K562 (cell line): Measurements from ENCODE around the gene LAPTM5. TPM values are rescaled to one million over a fixed set of nuclear protein-coding genes. Genes with fewer than 3 reads are reported as not detected.

Experiments
- ATF7 ChIP-seq: fragments of 450-650 bp; IDR thresholded peaks from 2 replicates; pipeline ENCODE4 v1.7.1; 2014; ENCODE audit warnings: mild to moderate bottlenecking, moderate library complexity
- CAMTA2 ChIP-seq: fragments of 250-450 bp; sonication (Bioruptor Pico); conservative IDR thresholded peaks from 2 replicates; pipeline ENCODE4 v1.5.1; 2022
- CBFA2T3 ChIP-seq: fragments of 450-650 bp; IDR thresholded peaks from 2 replicates; pipeline ENCODE4 v1.6.1; 2017
- DACH1 ChIP-seq: fragments of 450-650 bp; IDR thresholded peaks from 2 replicates; pipeline ENCODE4 v1.6.1; 2018; ENCODE audit not compliant: partially characterized antibody
- E2F6 ChIP-seq, 2 experiments: IDR thresholded peaks; 2 replicates each; pipeline ENCODE4 v1.6.1; 2011; ENCODE audit warnings: borderline replicate concordance in 1 of 2, control low read depth in 1 of 2, low read depth in 1 of 2, low read length in 1 of 2, mild to moderate bottlenecking in 1 of 2, mixed read lengths in 1 of 2, moderate library complexity in 1 of 2; ENCODE audit not compliant: insufficient read depth in 1 of 2, insufficient read length in 1 of 2, poor library complexity in 1 of 2, severe bottlenecking in 1 of 2; ENCODE audit errors: extremely low read depth in 1 of 2
- EGR1 ChIP-seq: fragments of 450-650 bp; conservative IDR thresholded peaks from 2 replicates; pipeline ENCODE4 v1.6.1; 2017; ENCODE audit warnings: mild to moderate bottlenecking
- ERF ChIP-seq: fragments of 450-650 bp; formaldehyde crosslinking; IDR thresholded peaks from 2 replicates; pipeline ENCODE4 v1.4.0; 2020; ENCODE audit warnings: mild to moderate bottlenecking, mixed read lengths
- KAT7 ChIP-seq: sonication (generic); formaldehyde crosslinking; IDR thresholded peaks from 2 replicates; pipeline ENCODE4 v1.8.0; 2022; ENCODE audit warnings: missing genetic modification reagents, mild to moderate bottlenecking, borderline replicate concordance
- MAZ ChIP-seq, 2 experiments: fragments of 450-650 bp in 1 of 2; sonication (generic) in 1 of 2; formaldehyde crosslinking; IDR thresholded peaks in 1 of 2; conservative IDR thresholded peaks in 1 of 2; 2 replicates each; pipeline versions ENCODE4 v1.4.0 to v1.5.0; 2020; ENCODE audit warnings: mild to moderate bottlenecking in 1 of 2, missing genetic modification reagents in 1 of 2
- MEF2A ChIP-seq: IDR thresholded peaks from 2 replicates; pipeline ENCODE4 v1.6.1; 2011; ENCODE audit warnings: low read depth, mild to moderate bottlenecking, low read length, moderate library complexity; ENCODE audit not compliant: control insufficient read depth
- MYNN ChIP-seq, 2 experiments: sonication (generic); formaldehyde crosslinking in 1 of 2; IDR thresholded peaks; 2 replicates each; pipeline versions ENCODE4 v1.5.0 to v1.6.1; 2016 to 2020; ENCODE audit warnings: antibody characterized with exemption in 1 of 2, missing genetic modification reagents in 1 of 2
- NEUROD1 ChIP-seq: fragments of 150-350 bp; IDR thresholded peaks from 2 replicates; pipeline ENCODE4 v1.6.1; 2014; ENCODE audit warnings: borderline replicate concordance, low read length, low read depth; ENCODE audit not compliant: partially characterized antibody
- NFATC3 ChIP-seq: fragments of 450-650 bp; IDR thresholded peaks from 2 replicates; pipeline ENCODE4 v1.6.1; 2017; ENCODE audit warnings: mild to moderate bottlenecking
- PKNOX1 ChIP-seq: fragments of 450-650 bp; IDR thresholded peaks from 2 replicates; pipeline ENCODE4 v1.6.1; 2016
- POLR2B ChIP-seq: fragments of 450-650 bp; IDR thresholded peaks from 2 replicates; pipeline ENCODE4 v1.6.1; 2018; ENCODE audit warnings: low read depth; ENCODE audit not compliant: partially characterized antibody
- RFX7 ChIP-seq: fragments of 250-450 bp; sonication (Bioruptor Pico); IDR thresholded peaks from 2 replicates; pipeline ENCODE4 v1.5.1; 2021; ENCODE audit warnings: mild to moderate bottlenecking
- SMARCC2 ChIP-seq: fragments of 450-650 bp; IDR thresholded peaks from 2 replicates; pipeline ENCODE4 v1.6.1; 2017; ENCODE audit warnings: antibody characterized with exemption, moderate library complexity, mild to moderate bottlenecking, low read depth
- SPI1 ChIP-seq: IDR thresholded peaks from 2 replicates; pipeline ENCODE4 v1.6.1; 2011; ENCODE audit warnings: low read depth, low read length, control low read depth, borderline replicate concordance
- SRSF3 ChIP-seq: fragments of 200-400 bp; formaldehyde crosslinking; IDR thresholded peaks from 2 replicates; pipeline ENCODE4 v1.6.1; 2016; ENCODE audit warnings: mild to moderate bottlenecking, low read length, moderate library complexity; ENCODE audit not compliant: insufficient read depth
- SUPT5H ChIP-seq: fragments of 450-650 bp; IDR thresholded peaks from 2 replicates; pipeline ENCODE4 v1.6.1; 2016
- TCF3 ChIP-seq: sonication (generic); formaldehyde crosslinking; IDR thresholded peaks from 2 replicates; pipeline ENCODE4 v1.4.0; 2020; ENCODE audit warnings: mild to moderate bottlenecking, missing genetic modification reagents
- ZBTB17 ChIP-seq: fragments of 450-650 bp; formaldehyde crosslinking; IDR thresholded peaks from 2 replicates; pipeline ENCODE4 v1.4.0; 2020; ENCODE audit warnings: mild to moderate bottlenecking
- ZBTB43 ChIP-seq: sonication (generic); formaldehyde crosslinking; IDR thresholded peaks from 2 replicates; pipeline ENCODE4 v1.8.0; 2023; ENCODE audit warnings: mild to moderate bottlenecking, missing genetic modification reagents
- ZNF239 ChIP-seq: fragments of 250-450 bp; sonication (Bioruptor Pico); IDR thresholded peaks from 2 replicates; pipeline ENCODE4 v1.4.0; 2020; ENCODE audit warnings: mild to moderate bottlenecking
- ZNF589 ChIP-seq: fragments of 200-800 bp; sonication (Bioruptor generic); IDR thresholded peaks from 2 replicates; pipeline ENCODE4 v1.6.1; 2016; ENCODE audit warnings: low read depth, missing genetic modification characterization, missing compliant biosample characterization
- ZNF76 ChIP-seq: fragments of 250-450 bp; sonication (Bioruptor Pico); IDR thresholded peaks from 2 replicates; pipeline ENCODE4 v1.4.0; 2020; ENCODE audit warnings: mild to moderate bottlenecking, moderate library complexity, borderline replicate concordance
- polyA plus RNA-seq, 8 experiments: library from polyadenylated mRNA; depleted of rRNA in 4 of 8; stranded (reverse) in 5 of 8; unstranded in 3 of 8; fragments of >200 nt; fragmentation: Nextera tagmentation in 2 of 8; fragmentation: Illumina TruSeq in 1 of 8; extraction: Ambion mirVana in 2 of 8; extraction: Trizol in 1 of 8; gene quantifications; 2 replicates each; pipeline versions ENCODE4 v1.2.1 to v1.2.3, GENCODE V29; 2011 to 2014; ENCODE audit warnings: inconsistent platforms in 1 of 8, missing spikeins in 1 of 8
- total RNA-seq, 7 experiments: library from RNA; depleted of rRNA in 6 of 7; stranded (reverse); fragments of >200 nt in 6 of 7; fragmentation: Illumina TruSeq in 2 of 7; extraction: Trizol in 2 of 7; gene quantifications; 2 replicates each; pipeline versions ENCODE4 v1.2.1 to v1.2.3, GENCODE V29; 2011 to 2021; ENCODE audit warnings: low replicate concordance in 1 of 7

Gene LAPTM5
- total and polyA plus RNA-seq, 9 of the 15 experiments (the other 6 are each of a cell fraction or from before 2014, with no cell fraction given): 2.4 to 47.3 (median 20.3) TPM

GRCh38 chr1:30731806-30732276 lies 25.7 kb downstream of the LAPTM5 start (continued):
- TF ChIP-seq MYNN (IDR thresholded peaks at IDR 0.05) (peak; percentile 72; the same call in 1 of the 2 replicates), MYNN (CRISPR knock-in tag; IDR thresholded peaks at IDR 0.05) (no peak), ZNF589 (CRISPR knock-in tag) (no peak), ZNF239 (CRISPR knock-in tag) (peak; percentile 47; the same call in 1 of the 2 replicates), MEF2A (no peak), SMARCC2 (peak; percentile 24; the same call in 1 of the 2 replicates), MAZ (CRISPR knock-in tag; conservative IDR thresholded peaks at IDR 0.05 in 1 of 2, IDR thresholded peaks at IDR 0.05 in 1 of 2) (peak; percentile 52 to 57), RFX7 (CRISPR knock-in tag) (0 out of 2 replicates have a peak, but pooled peaks have one; percentile 20), ZBTB43 (CRISPR knock-in tag) (peak; percentile 87; the same call in 1 of the 2 replicates), NFATC3 (no peak), ZNF76 (CRISPR knock-in tag) (no peak), KAT7 (CRISPR knock-in tag) (no peak), ERF (CRISPR knock-in tag) (peak; percentile 53; the same call in 1 of the 2 replicates), NEUROD1 (peak; percentile 15), SPI1 (peak; percentile 52; the same call in 1 of the 2 replicates), TCF3 (peak; percentile 64), ZBTB17 (CRISPR knock-in tag) (peak; percentile 70; the same call in 1 of the 2 replicates), E2F6 (IDR thresholded peaks at IDR 0.05; ENCODE audit: borderline replicate concordance in 1 of 2, extremely low read depth in 1 of 2, insufficient read depth in 1 of 2, insufficient read length in 1 of 2, low read depth in 1 of 2, low read length in 1 of 2, poor library complexity in 1 of 2, severe bottlenecking in 1 of 2) (peak in 1 of 2 experiments; percentile 13), CAMTA2 (CRISPR knock-in tag) (0 out of 2 replicates have a peak, but pooled peaks have one; percentile 50), CBFA2T3 (peak; percentile 72), POLR2B (peak; percentile 57), SUPT5H (peak; percentile 36), EGR1 (peak; percentile 99), PKNOX1 (peak; percentile 32; the same call in 1 of the 2 replicates), SRSF3 (no peak), DACH1 (no peak), ATF7 (peak; percentile 13; the same call in 1 of the 2 replicates)
